Spleen (tissue), 7 donors: ENCODE measurements around the gene ACSL1.

Source experiments
- CTCF ChIP-seq, 11 experiments: fragments of 200-600 bp in 7 of 11; fragments of 450-650 bp in 4 of 11; sonication (generic) in 4 of 11; IDR thresholded peaks in 8 of 11; conservative IDR thresholded peaks in 3 of 11; 1 replicate in 7 of 11; 2 replicates in 4 of 11; pipeline versions ENCODE4 v1.4.0 to v1.8.0; 2016 to 2021; ENCODE audit warnings: antibody characterized with exemption in 11 of 11, inconsistent platforms in 4 of 11, mild to moderate bottlenecking in 1 of 11
- POLR2A ChIP-seq, 3 donors: fragments of 450-650 bp; IDR thresholded peaks; one replicate each; pipeline ENCODE4 v1.5.1; 2017; ENCODE audit warnings: antibody characterized with exemption in 3 of 3, mild to moderate bottlenecking in 1 of 3
- POLR2AphosphoS5 ChIP-seq, 3 donors: sonication (generic); formaldehyde crosslinking; IDR thresholded peaks; one replicate each; pipeline ENCODE4 v1.5.1; 2017; ENCODE audit warnings: antibody characterized with exemption in 3 of 3
- donor health status: DM: no; HTN: no; CAD: no; lungs with moderate emphysema.
- donor health status: DM: no; HTN: no; CAD: no.
- donor health status: DM: no; HTN: no; CAD: no.

GRCh38 chr4:184833046-184833838, 7.5 kb upstream of the ACSL1 start:
- no peak for TF ChIP-seq CTCF (IDR thresholded peaks at IDR 0.05 in 8 of 11, conservative IDR thresholded peaks at IDR 0.05 in 3 of 11)
- TF ChIP-seq POLR2A (IDR thresholded peaks at IDR 0.05), result no peak
- TF ChIP-seq POLR2AphosphoS5 (IDR thresholded peaks at IDR 0.05), result no peak
